IMR-90 (cell line): ENCODE data around the gene SLC30A9.

ENCODE experiments used
- BHLHE40 ChIP-seq: fragments of 150-350 bp; IDR thresholded peaks from 2 replicates; pipeline ENCODE4 v1.6.1; 2016; ENCODE audit warnings: mild to moderate bottlenecking, low read depth, low read length
- CTCF ChIP-seq: conservative IDR thresholded peaks from 2 replicates; pipeline ENCODE4 v1.5.1; 2012; ENCODE audit warnings: mild to moderate bottlenecking, low read depth, low read length, improper control_type of control experiment
- ELK1 ChIP-seq: fragments of 150-350 bp; IDR thresholded peaks from 2 replicates; pipeline ENCODE4 v1.6.1; 2016; ENCODE audit warnings: low read depth, mild to moderate bottlenecking, low read length, moderate library complexity, borderline replicate concordance
- MAFK ChIP-seq: IDR thresholded peaks from 2 replicates; pipeline ENCODE4 v1.6.1; 2012; ENCODE audit warnings: low read depth, low read length, improper control_type of control experiment
- POLR2A ChIP-seq: IDR thresholded peaks from 2 replicates; pipeline ENCODE4 v1.6.1; 2012; ENCODE audit warnings: mild to moderate bottlenecking, low read depth, low read length
- RAD21 ChIP-seq: IDR thresholded peaks from 2 replicates; pipeline ENCODE4 v1.6.1; 2012; ENCODE audit warnings: low read length, improper control_type of control experiment
- RCOR1 ChIP-seq: IDR thresholded peaks from 2 replicates; pipeline ENCODE4 v1.6.1; 2012; ENCODE audit warnings: mild to moderate bottlenecking, low read length, improper control_type of control experiment; ENCODE audit not compliant: insufficient replicate concordance
- RFX5 ChIP-seq: IDR thresholded peaks from 2 replicates; pipeline ENCODE4 v1.8.0; 2012; ENCODE audit warnings: low read depth, mild to moderate bottlenecking, low read length, moderate library complexity

DNA sequence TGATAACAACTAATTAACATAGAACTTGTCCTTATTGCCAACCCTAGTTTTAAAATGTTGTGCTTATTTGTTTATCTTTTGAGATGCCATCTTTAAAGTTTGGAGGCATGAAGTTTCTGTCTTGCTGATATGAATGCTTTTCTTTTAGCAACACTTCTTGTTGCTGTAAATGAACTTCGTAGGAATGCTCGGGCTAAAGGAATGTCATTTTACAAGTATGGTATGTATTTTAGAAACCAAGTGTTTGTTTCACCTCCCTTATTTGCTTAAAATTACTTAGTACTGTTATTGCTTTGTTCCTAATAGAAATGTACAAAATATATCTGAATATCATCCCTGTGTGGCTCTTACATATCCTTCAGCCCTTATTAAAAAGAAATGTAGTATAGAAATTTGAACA lies 76.1 kb downstream of the SLC30A9 start:
- TF ChIP-seq MAFK (no peak), CTCF (no peak), RFX5 (no peak), ELK1 (no peak), POLR2A (no peak), RCOR1 (no peak), RAD21 (no peak), BHLHE40 (no peak)
